ENCODE measurements around the gene RSPH9. TPM values are rescaled to one million over a fixed set of nuclear protein-coding genes. Genes with fewer than 3 reads are reported as not detected.

RSPH9 gene
- total and polyA plus RNA-seq, 2 donors (not counting 3 experiments of a cell fraction or from before 2014, with no cell fraction given), result 0.18 to 0.27 TPM

- peaks cover 13% of the 10 kb centered on the region for H3K4me1 ChIP-seq (ENCODE audit: control insufficient read depth, extremely low read depth, insufficient read depth, low read length)
- intact Hi-C loops (cut with micrococcal nuclease) (loop anchor here (1.0 kb wide), 1 partner anchor 12 kb away; no protein-coding TSS in a partner anchor), dilution Hi-C loops (cut with MboI; ENCODE audit: extremely low pct_ligation_motif_present, low sequenced_read_pairs) (no loop called here)
- no peaks in the 10 kb centered on the region for H3K27me3 ChIP-seq (ENCODE audit: control insufficient read depth in 2 of 2, insufficient read depth in 2 of 2, low read length in 2 of 2)
- DNase-seq (ENCODE audit: low read depth, low spot score) (no peak), FAIRE-seq (no peak)
- peak overlapping the region; percentile 45 to 95 (median 64) for H3K4me3 ChIP-seq (replicated peaks in 1 of 3; ENCODE audit: insufficient read depth in 1 of 3, low read depth in 1 of 3, low read length in 3 of 3)
- H3K36me3 ChIP-seq (ENCODE audit: control insufficient read depth in 2 of 2, extremely low read depth in 1 of 2, insufficient read depth in 2 of 2, low read length in 2 of 2), result no peaks in the 10 kb centered on the region
- H3K4me2 ChIP-seq (ENCODE audit: insufficient read depth, low read length), result peak overlapping the region; percentile 74
- no peaks in the 10 kb centered on the region for H3K9me1 ChIP-seq (replicated peaks; ENCODE audit: control insufficient read depth, extremely low read depth, insufficient read depth, low read length)
- BruUV-seq (replicated peaks), result TSS peak; percentile 64
- peak overlapping the region; percentile 64 for H3K27ac ChIP-seq (ENCODE audit: insufficient read depth, low read depth, low read length)
- ChIA-PET CTCF (interaction anchor here (1.1 to 2.6 kb wide), 5 partner anchors 17 to 392 kb away, joined by 3 to 7 read pairs (median 7); partner anchors contain the start of gene VEGFA), POLR2A (no interaction called here)
- no peaks in the 10 kb centered on the region for H4K20me1 ChIP-seq (replicated peaks; ENCODE audit: control insufficient read depth, extremely low read depth, insufficient read depth, low read length)
- H3K9ac ChIP-seq (replicated peaks; ENCODE audit: extremely low read depth, insufficient read depth, low read length), result peak overlapping the region; percentile 89
- TF ChIP-seq GATA2 (IDR thresholded peaks at IDR 0.05; ENCODE audit: insufficient read depth, insufficient read length, low read depth, low read length) (no peak), MYC (IDR thresholded peaks at IDR 0.05; ENCODE audit: low read depth, low read length) (no peak), EZH2 (IDR thresholded peaks at IDR 0.05; ENCODE audit: borderline replicate concordance, low read depth, low read length, severe bottlenecking) (no peak), POLR2AphosphoS5 (IDR thresholded peaks at IDR 0.05; ENCODE audit: insufficient read depth, low read depth, low read length) (no peak), FOS (IDR thresholded peaks at IDR 0.05; ENCODE audit: borderline replicate concordance, insufficient read depth, low read length) (no peak), POLR2A (IDR thresholded peaks at IDR 0.05; ENCODE audit: low read depth, low read length) (no peak), CTCF (IDR thresholded peaks at IDR 0.05; ENCODE audit: extremely low read depth in 1 of 2, insufficient read depth in 1 of 2, low read depth in 1 of 2, low read length in 2 of 2) (no peak), JUN (IDR thresholded peaks at IDR 0.05; ENCODE audit: borderline replicate concordance, insufficient read depth, insufficient read length, low read depth) (no peak), MAX (IDR thresholded peaks at IDR 0.05; ENCODE audit: insufficient read depth, insufficient read length) (no peak)
- H3K79me2 ChIP-seq (ENCODE audit: control insufficient read depth, insufficient read depth, low read length), result peaks cover 36% of the 10 kb centered on the region
- H2AFZ ChIP-seq (ENCODE audit: low read depth, low read length), result peak overlapping the region; percentile 93
- no peaks in the 10 kb centered on the region for H3K9me3 ChIP-seq (replicated peaks; ENCODE audit: control insufficient read depth, insufficient read depth, low read length)
These were observed 42.2 kb downstream of the RSPH9 start for GRCh38 chr6:43687079-43687436.

Measured in endothelial cell of umbilical vein (primary cell).